ENCODE results near the gene MAPK4.

DNA sequence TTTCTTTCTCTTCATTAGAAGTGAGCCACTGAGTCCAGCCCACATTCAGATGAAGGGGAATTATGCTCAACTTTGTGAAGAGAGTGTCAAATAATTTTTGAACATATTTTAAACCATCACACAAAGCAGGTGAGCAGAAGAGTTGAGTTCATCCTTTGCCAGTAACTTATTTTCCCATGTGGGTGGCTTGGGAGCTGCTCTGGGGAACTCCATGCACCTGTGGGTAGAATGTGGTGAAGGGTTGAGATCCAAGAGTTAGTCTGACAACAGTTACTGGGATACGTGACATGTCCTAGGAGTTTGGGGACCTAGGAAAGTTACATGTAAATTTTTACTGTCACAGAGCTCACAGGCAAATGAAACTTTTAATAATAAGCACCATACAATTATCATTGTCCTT is 21.6 kb downstream of the MAPK4 start:
- TF ChIP-seq, protein P1, sequence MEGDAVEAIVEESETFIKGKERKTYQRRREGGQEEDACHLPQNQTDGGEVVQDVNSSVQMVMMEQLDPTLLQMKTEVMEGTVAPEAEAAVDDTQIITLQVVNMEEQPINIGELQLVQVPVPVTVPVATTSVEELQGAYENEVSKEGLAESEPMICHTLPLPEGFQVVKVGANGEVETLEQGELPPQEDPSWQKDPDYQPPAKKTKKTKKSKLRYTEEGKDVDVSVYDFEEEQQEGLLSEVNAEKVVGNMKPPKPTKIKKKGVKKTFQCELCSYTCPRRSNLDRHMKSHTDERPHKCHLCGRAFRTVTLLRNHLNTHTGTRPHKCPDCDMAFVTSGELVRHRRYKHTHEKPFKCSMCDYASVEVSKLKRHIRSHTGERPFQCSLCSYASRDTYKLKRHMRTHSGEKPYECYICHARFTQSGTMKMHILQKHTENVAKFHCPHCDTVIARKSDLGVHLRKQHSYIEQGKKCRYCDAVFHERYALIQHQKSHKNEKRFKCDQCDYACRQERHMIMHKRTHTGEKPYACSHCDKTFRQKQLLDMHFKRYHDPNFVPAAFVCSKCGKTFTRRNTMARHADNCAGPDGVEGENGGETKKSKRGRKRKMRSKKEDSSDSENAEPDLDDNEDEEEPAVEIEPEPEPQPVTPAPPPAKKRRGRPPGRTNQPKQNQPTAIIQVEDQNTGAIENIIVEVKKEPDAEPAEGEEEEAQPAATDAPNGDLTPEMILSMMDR (IDR thresholded peaks at IDR 0.05) = no peak
- TF ChIP-seq GTF2I (CRISPR knock-in tag; conservative IDR thresholded peaks at IDR 0.05) = no peak
- TF ChIP-seq SP1 (CRISPR knock-in tag; conservative IDR thresholded peaks at IDR 0.05) = no peak
- no peak for TF ChIP-seq ELF4 (CRISPR knock-in tag; IDR thresholded peaks at IDR 0.05; ENCODE audit: low read depth)
